GM12878 (cell line): Measurements from ENCODE around the gene TSPYL4. TPM values are rescaled to one million over a fixed set of nuclear protein-coding genes. Genes with fewer than 3 reads are reported as not detected.

Source experiments
- ATAC-seq: fragments of 200-7000 bp; cut with Tn5 transposase; 3 replicates; pipeline ENCODE4 v1.9.1; 2020; ENCODE audit warnings: mild to moderate bottlenecking, moderate library complexity
- BruUV-seq: library from RNA; stranded (reverse); fragments of 400-500 nt; replicated peaks from 2 replicates; lab custom pipeline; 2021; lab: Mats Ljungman, UMichigan
- CTCF ChIA-PET: fragments of 300-600 bp; sonication (Branson Sonifier 250); formaldehyde crosslinking; extraction: SDS; loops from one replicate; lab custom pipeline; 2021; ENCODE audit warnings: inconsistent platforms; lab: Yijun Ruan, JAX
- POLR2A ChIA-PET: fragments of 350-600 bp; formaldehyde crosslinking; extraction: SDS; loops from one replicate; lab custom pipeline; 2021; ENCODE audit warnings: inconsistent platforms; lab: Charles Lee
- RAD21 ChIA-PET: fragments of 300-600 bp; sonication (Branson Sonifier 250); formaldehyde crosslinking; loops from one replicate; lab custom pipeline; 2023; ENCODE audit warnings: antibody characterized with exemption; ENCODE audit not compliant: unreplicated experiment; lab: Charles Lee
- SMC1A ChIA-PET: fragments of 300-600 bp; sonication (Branson Sonifier 250); formaldehyde crosslinking; loops from one replicate; lab custom pipeline; 2023; ENCODE audit not compliant: unreplicated experiment, uncharacterized antibody; lab: Charles Lee
- DNase-seq: peaks from one replicate; pipeline ENCODE4 v3.0.0-alpha.2; 2011; ENCODE audit warnings: low read depth, low spot score
- FAIRE-seq: peaks from 3 replicates; lab custom pipeline; 2011; peaks lifted over from hg19 to GRCh38; lab: Jason Lieb, UNC
- H2AFZ ChIP-seq: 2 replicates; pipeline ENCODE4 v1.6.0; 2011; ENCODE audit warnings: low read depth, low read length, control low read depth; ENCODE audit not compliant: control insufficient read depth
- H3K27ac ChIP-seq: 2 replicates; pipeline ENCODE4 v1.5.1; 2011; ENCODE audit warnings: control low read depth; ENCODE audit not compliant: control insufficient read depth, insufficient read depth
- H3K27me3 ChIP-seq, 2 experiments: replicated peaks in 1 of 2; 2 replicates each; pipeline versions ENCODE4 v1.6.0 to v1.6.1; 2011; ENCODE audit warnings: low read length in 1 of 2; ENCODE audit not compliant: control insufficient read depth in 2 of 2, insufficient read depth in 2 of 2
- H3K36me3 ChIP-seq, 2 experiments: 2 replicates each; pipeline ENCODE4 v1.5.1; 2011; ENCODE audit warnings: low read length in 1 of 2; ENCODE audit not compliant: control insufficient read depth in 2 of 2, insufficient read depth in 2 of 2
- H3K4me1 ChIP-seq: 2 replicates; pipeline ENCODE4 v1.6.1; 2011; ENCODE audit warnings: mild to moderate bottlenecking, low read length, moderate library complexity, mixed read lengths; ENCODE audit not compliant: control insufficient read depth, insufficient read depth
- H3K4me2 ChIP-seq: 2 replicates; pipeline ENCODE4 v1.6.0; 2011; ENCODE audit warnings: control low read depth; ENCODE audit not compliant: control insufficient read depth, insufficient read depth
- H3K4me3 ChIP-seq: fragments of 200-600 bp; sonication (generic); 2 replicates; pipeline ENCODE4 v1.5.1; 2016
- H3K79me2 ChIP-seq: 2 replicates; pipeline ENCODE4 v1.6.0; 2011; ENCODE audit warnings: low read length; ENCODE audit not compliant: control insufficient read depth, insufficient read depth
- H3K9ac ChIP-seq: 2 replicates; pipeline ENCODE4 v1.8.0; 2011; ENCODE audit warnings: low read length, control low read depth, mixed read lengths; ENCODE audit not compliant: control insufficient read depth, insufficient read depth
- H3K9me3 ChIP-seq: replicated peaks from 3 replicates; pipeline ENCODE4 v1.5.1; 2011; ENCODE audit warnings: mild to moderate bottlenecking, low read length; ENCODE audit not compliant: control insufficient read depth, insufficient read depth
- H4K20me1 ChIP-seq: 2 replicates; pipeline ENCODE4 v1.6.0; 2011; ENCODE audit not compliant: control insufficient read depth, insufficient read depth
- CBX3 ChIP-seq: fragments of 200-600 bp; sonication (generic); IDR thresholded peaks from 2 replicates; pipeline ENCODE4 v1.6.1; 2016; ENCODE audit warnings: low read depth, borderline replicate concordance
- EED ChIP-seq: sonication (generic); IDR thresholded peaks from 2 replicates; pipeline ENCODE4 v1.6.1; 2016; ENCODE audit warnings: antibody characterized with exemption, low read depth
- FOXK2 ChIP-seq: fragments of 450-650 bp; IDR thresholded peaks from 2 replicates; pipeline ENCODE4 v1.6.1; 2017; ENCODE audit warnings: mild to moderate bottlenecking, moderate library complexity
- MTA2 ChIP-seq: fragments of 450-650 bp; IDR thresholded peaks from 2 replicates; pipeline ENCODE4 v1.6.1; 2016; ENCODE audit warnings: low read depth, mild to moderate bottlenecking, moderate library complexity
- MYB ChIP-seq: fragments of 150-350 bp; IDR thresholded peaks from 2 replicates; pipeline ENCODE4 v1.6.1; 2014; ENCODE audit warnings: mild to moderate bottlenecking, low read depth, low read length, borderline replicate concordance
- NFYB ChIP-seq: IDR thresholded peaks from 2 replicates; pipeline ENCODE4 v1.6.1; 2011; ENCODE audit warnings: low read depth, mild to moderate bottlenecking, low read length, improper control_type of control experiment, moderate library complexity; ENCODE audit not compliant: insufficient read depth
- RB1 ChIP-seq: fragments of 450-650 bp; formaldehyde crosslinking; IDR thresholded peaks from 2 replicates; pipeline ENCODE4 v1.6.1; 2017; ENCODE audit warnings: mild to moderate bottlenecking, borderline replicate concordance
- TBL1XR1 ChIP-seq: IDR thresholded peaks from 2 replicates; pipeline ENCODE4 v1.6.1; 2012; ENCODE audit warnings: low read depth, low read length, improper control_type of control experiment
- YBX1 ChIP-seq: fragments of 450-650 bp; IDR thresholded peaks from 2 replicates; pipeline ENCODE4 v1.6.1; 2016; ENCODE audit warnings: antibody characterized with exemption
- ZBTB33 ChIP-seq: fragments of 450-650 bp; IDR thresholded peaks from 2 replicates; pipeline ENCODE4 v1.6.1; 2017; ENCODE audit warnings: mild to moderate bottlenecking
- WGBS: methylation state at CpG from one replicate; pipeline ENCODE4 v1.1.6; 2016; ENCODE audit warnings: low lambda C conversion rate; ENCODE audit not compliant: insufficient replicate concordance, insufficient coverage; ENCODE audit errors: missing lambda C conversion rate; 5-methylcytosine and 5-hydroxymethylcytosine counted together
- in situ Hi-C: fragments of 300-500 bp; cut with MboI; formaldehyde crosslinking; loops from 9 replicates; pipeline ENCODE4 v1.14.3; 2018; ENCODE audit warnings: mixed read lengths
- intact Hi-C: fragments of 100-400 bp; cut with micrococcal nuclease; formaldehyde crosslinking; loops from one replicate; pipeline ENCODE4 v1.14.2; 2022; ENCODE audit not compliant: unreplicated experiment
- polyA plus RNA-seq, 11 experiments: library from polyadenylated mRNA; depleted of rRNA in 4 of 11; unstranded in 6 of 11; stranded (reverse) in 5 of 11; fragments of >200 nt; fragmentation: Nextera tagmentation in 4 of 11; fragmentation: Illumina TruSeq in 1 of 11; extraction: Ambion mirVana in 4 of 11; extraction: Trizol in 1 of 11; gene quantifications; 1 replicate in 1 of 11; 2 replicates in 10 of 11; pipeline versions ENCODE4 v1.2.1 to v1.2.3, GENCODE V29; 2011 to 2016; ENCODE audit warnings: inconsistent platforms in 2 of 11, missing spikeins in 2 of 11, low read depth in 1 of 11
- total RNA-seq, 4 experiments: library from RNA; depleted of rRNA in 3 of 4; stranded (reverse); fragments of >200 nt in 3 of 4; fragmentation: Illumina TruSeq in 1 of 4; extraction: Trizol in 1 of 4; gene quantifications; 2 replicates each; pipeline versions ENCODE4 v1.2.1 to v1.2.3, GENCODE V29; 2013 to 2021

TSPYL4 gene
- total and polyA plus RNA-seq, 10 of the 15 experiments (the other 5 are each of a cell fraction or from before 2014, with no cell fraction given) = 1.5 to 27.6 (median 20.0) TPM

DNA sequence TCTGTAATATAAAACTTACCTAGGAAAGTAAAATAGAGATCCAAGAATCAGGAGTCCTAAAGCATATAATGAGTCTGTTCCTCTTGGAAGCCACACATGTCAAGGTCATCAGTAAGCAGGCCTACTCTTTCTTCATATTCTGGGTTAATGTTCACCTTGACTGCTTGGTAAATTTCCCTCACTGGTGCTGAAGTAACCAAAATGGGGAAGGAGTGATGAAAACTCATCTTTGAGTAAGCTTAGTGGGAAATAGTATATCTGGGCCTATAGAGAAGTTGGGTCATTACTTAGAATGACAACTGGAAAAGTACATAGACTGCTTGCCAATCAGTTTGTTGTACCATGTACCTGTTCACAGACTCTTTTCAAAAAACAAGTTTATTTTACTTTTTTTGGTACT is 6.6 kb downstream of the TSPYL4 start:
- RAD21 ChIA-PET = interaction anchor here (0.9 kb wide), 1 partner anchor 238 kb away, joined by 3 read pairs; no protein-coding TSS in a partner anchor
- Histone ChIP-seq H3K27ac (no peak overlapping the region), H3K4me1 (no peaks in the 10 kb centered on the region), H4K20me1 (no peaks in the 10 kb centered on the region; the same call in 1 of the 2 replicates), H3K27me3 (no peaks in the 10 kb centered on the region), H3K9ac (no peak overlapping the region), H2AFZ (no peak overlapping the region), H3K4me2 (no peak overlapping the region), H3K9me3 (no peaks in the 10 kb centered on the region; the same call in 2 of the 3 replicates), H3K79me2 (peaks cover 13% of the 10 kb centered on the region), H3K4me3 (no peak overlapping the region), H3K36me3 (peaks cover 0 to 5% of the 10 kb centered on the region in 2 experiments; a peak in 1 of 4 replicates)
- no peak for FAIRE-seq
- no TSS peak for BruUV-seq
- intact Hi-C loops = no loop called here
- SMC1A ChIA-PET = interaction anchor here (1.1 kb wide), 1 partner anchor 25 kb away, joined by 3 read pairs; no protein-coding TSS in a partner anchor
- no peak for TF ChIP-seq NFYB
- no peak for DNase-seq
- POLR2A ChIA-PET = no interaction called here
- CTCF ChIA-PET = interaction anchor here (1.0 to 1.4 kb wide), 2 partner anchors 15 to 22 kb away, joined by 3 to 6 read pairs; no protein-coding TSS in a partner anchor
- ATAC-seq = peak; percentile 31
- in situ Hi-C loops = no loop called here

DNA sequence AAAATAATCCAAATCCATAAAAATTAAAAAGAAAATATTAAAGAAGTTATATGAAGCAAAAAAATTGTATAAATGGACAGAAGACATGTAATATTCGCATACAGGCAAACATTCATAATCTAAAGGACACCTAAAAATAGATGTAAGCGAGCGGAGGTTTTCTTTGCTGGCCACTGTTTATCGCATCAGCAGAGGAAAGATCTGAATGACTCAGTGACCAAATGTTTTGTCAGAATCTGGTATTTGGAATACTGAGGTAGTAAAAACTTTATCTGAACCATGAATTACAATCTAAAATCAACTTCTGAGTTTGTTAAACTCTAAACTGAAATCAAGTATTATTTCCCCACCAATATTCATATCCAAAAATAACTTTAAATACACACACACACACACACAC is 7.8 kb downstream of the TSPYL4 start:
- no peak for FAIRE-seq
- no peak for DNase-seq
- no peak overlapping the region for H3K9ac ChIP-seq
- WGBS = 99% methylated on average over 4 of the region's 4 CpGs
- H3K79me2 ChIP-seq = peaks cover 6% of the 10 kb centered on the region
- no peaks in the 10 kb centered on the region for H3K27me3 ChIP-seq
- H3K4me2 ChIP-seq = no peak overlapping the region
- no peak overlapping the region for H3K27ac ChIP-seq
- no TSS peak for BruUV-seq
- RAD21 ChIA-PET = no interaction called here
- TF ChIP-seq MYB (no peak), YBX1 (no peak), RB1 (no peak), CBX3 (no peak), ZBTB33 (no peak), EED (no peak), TBL1XR1 (no peak), MTA2 (no peak), FOXK2 (no peak)
- no peak overlapping the region for H3K4me3 ChIP-seq
- H3K4me1 ChIP-seq = no peaks in the 10 kb centered on the region
- H3K9me3 ChIP-seq = no peaks in the 10 kb centered on the region; the same call in 2 of the 3 replicates
- H3K36me3 ChIP-seq = peaks cover 0 to 5% of the 10 kb centered on the region in 2 experiments; a peak in 1 of 4 replicates
- intact Hi-C loops = no loop called here
- H2AFZ ChIP-seq = no peak overlapping the region
- ATAC-seq = no peak
- H4K20me1 ChIP-seq = no peaks in the 10 kb centered on the region; the same call in 1 of the 2 replicates
- POLR2A ChIA-PET = no interaction called here
- SMC1A ChIA-PET = interaction anchor here (0.6 to 1.4 kb wide), 2 partner anchors 14 to 23 kb away, joined by 3 to 4 read pairs; no protein-coding TSS in a partner anchor
- CTCF ChIA-PET = interaction anchor here (0.9 to 2.9 kb wide), 3 partner anchors 28 to 289 kb away, joined by 3 to 9 read pairs (median 4); no protein-coding TSS in a partner anchor
- in situ Hi-C loops = no loop called here
